Measurements from ENCODE around the gene SPP1.

The SPP1 gene

GRCh38 chr4:87953826-87954225 lies 21.7 kb upstream of the SPP1 start:
- no peak for DNase-seq (ENCODE audit: low read depth, low spot score)

- DNase-seq (ENCODE audit: low read depth, low spot score), result no peak
Measured at GRCh38 chr4:87956501-87956900, 19.0 kb upstream of the SPP1 start.

- no peak for DNase-seq (ENCODE audit: low read depth, low spot score)
Measured at GRCh38 chr4:87957061-87957460, 18.5 kb upstream of the SPP1 start.

GRCh38 chr4:87961993-87962392 lies 13.5 kb upstream of the SPP1 start:
- DNase-seq (ENCODE audit: low read depth, low spot score), result no peak

- DNase-seq (ENCODE audit: low read depth, low spot score), result no peak
Measured at GRCh38 chr4:87962398-87963146, 12.9 kb upstream of the SPP1 start.

GRCh38 chr4:87965501-87965975 lies 10.0 kb upstream of the SPP1 start:
- no peak for DNase-seq (ENCODE audit: low read depth, low spot score)

- no peak for DNase-seq (ENCODE audit: low read depth, low spot score)
Measured at GRCh38 chr4:87966095-87966496, 9.4 kb upstream of the SPP1 start.

- DNase-seq (ENCODE audit: low read depth, low spot score), result no peak
Measured at GRCh38 chr4:87967193-87967592, 8.3 kb upstream of the SPP1 start.

- no peak for DNase-seq (ENCODE audit: low read depth, low spot score)
Measured at GRCh38 chr4:87970121-87970520, 5.4 kb upstream of the SPP1 start.

- no peak for DNase-seq (ENCODE audit: low read depth, low spot score)
Measured at GRCh38 chr4:87971866-87972265, 3.6 kb upstream of the SPP1 start.

GRCh38 chr4:87973283-87974169 lies 2.0 kb upstream of the SPP1 start:
- no peak for DNase-seq (ENCODE audit: low read depth, low spot score)

GRCh38 chr4:87974856-87975462 lies 555 bp upstream of the SPP1 start:
- no peak for DNase-seq (ENCODE audit: low read depth, low spot score)

- no peak for DNase-seq (ENCODE audit: low read depth, low spot score)
Measured at GRCh38 chr4:87977521-87978278, 2.2 kb downstream of the SPP1 start.

GRCh38 chr4:87978681-87979080 lies 3.2 kb downstream of the SPP1 start:
- no peak for DNase-seq (ENCODE audit: low read depth, low spot score)

- DNase-seq (ENCODE audit: low read depth, low spot score), result no peak
Measured at GRCh38 chr4:87979810-87980209, 4.3 kb downstream of the SPP1 start.

- DNase-seq (ENCODE audit: low read depth, low spot score), result no peak
Measured at GRCh38 chr4:87981486-87981885, 6.0 kb downstream of the SPP1 start.

GRCh38 chr4:87982036-87982435 lies 6.5 kb downstream of the SPP1 start:
- DNase-seq (ENCODE audit: low read depth, low spot score), result no peak

GRCh38 chr4:87982446-87983010 lies 7.0 kb downstream of the SPP1 start:
- DNase-seq (ENCODE audit: low read depth, low spot score), result no peak

- no peak for DNase-seq (ENCODE audit: low read depth, low spot score)
Measured at GRCh38 chr4:87983996-87984395, 8.5 kb downstream of the SPP1 start.

- DNase-seq (ENCODE audit: low read depth, low spot score), result peak; percentile 73
Measured at GRCh38 chr4:87985097-87985886, 9.8 kb downstream of the SPP1 start.

- no peak for DNase-seq (ENCODE audit: low read depth, low spot score)
Measured at GRCh38 chr4:87985887-87986200, 10.3 kb downstream of the SPP1 start.

Measured in iPS DF 19.7 (cell line).